GM23338 (cell line): ENCODE measurements around the gene FCN2. TPM values are rescaled to one million over a fixed set of nuclear protein-coding genes. Genes with fewer than 3 reads are reported as not detected.

Experiments
- ATAC-seq: fragments of 200-7000 bp; cut with Tn5 transposase; 3 replicates; pipeline ENCODE4 v1.9.1; 2020
- DNase-seq: peaks from one replicate; pipeline ENCODE4 v3.0.0-alpha.2; 2015; ENCODE audit warnings: low spot score
- H2AFZ ChIP-seq: fragments of 200-600 bp; sonication (generic); 2 replicates; pipeline ENCODE4 v1.8.0; 2016; ENCODE audit warnings: antibody characterized with exemption, mild to moderate bottlenecking, moderate library complexity
- H3F3A ChIP-seq: fragments of 200-600 bp; sonication (generic); replicated peaks from 2 replicates; pipeline ENCODE4 v1.8.0; 2017; ENCODE audit warnings: antibody characterized with exemption, mixed run types, low read depth
- H3K27ac ChIP-seq: fragments of 200-600 bp; sonication (generic); 2 replicates; pipeline ENCODE4 v1.6.1; 2016; ENCODE audit warnings: low read depth
- H3K27me3 ChIP-seq: fragments of 200-600 bp; sonication (generic); 2 replicates; pipeline ENCODE4 v1.8.0; 2016; ENCODE audit warnings: mild to moderate bottlenecking, mixed run types, moderate library complexity; ENCODE audit not compliant: insufficient read depth
- H3K36me3 ChIP-seq: fragments of 200-600 bp; sonication (generic); 2 replicates; pipeline ENCODE4 v1.8.0; 2016; ENCODE audit warnings: mild to moderate bottlenecking; ENCODE audit not compliant: insufficient read depth
- H3K4me1 ChIP-seq: fragments of 200-600 bp; sonication (generic); 2 replicates; pipeline ENCODE4 v1.8.0; 2016; ENCODE audit warnings: mild to moderate bottlenecking, moderate library complexity; ENCODE audit not compliant: insufficient read depth
- H3K4me2 ChIP-seq: fragments of 200-600 bp; sonication (generic); 2 replicates; pipeline ENCODE4 v1.7.1; 2017; ENCODE audit warnings: mixed run types
- H3K4me3 ChIP-seq: fragments of 200-600 bp; sonication (generic); 2 replicates; pipeline ENCODE4 v1.6.1; 2016; ENCODE audit warnings: mixed run types
- H3K79me2 ChIP-seq: fragments of 200-600 bp; sonication (generic); replicated peaks from 2 replicates; pipeline ENCODE4 v1.8.0; 2017; ENCODE audit warnings: mild to moderate bottlenecking; ENCODE audit not compliant: insufficient read depth
- H3K9me2 ChIP-seq: fragments of 200-600 bp; sonication (generic); 2 replicates; pipeline ENCODE4 v1.8.0; 2017; ENCODE audit not compliant: insufficient read depth
- H4K20me1 ChIP-seq: fragments of 200-600 bp; sonication (generic); replicated peaks from 2 replicates; pipeline ENCODE4 v1.8.0; 2017; ENCODE audit warnings: mild to moderate bottlenecking; ENCODE audit not compliant: insufficient read depth
- H3K27ac Mint-ChIP-seq: 2 replicates; pipeline ENCODE4 v1.8.0; 2020; ENCODE audit warnings: inconsistent platforms, mild to moderate bottlenecking, moderate library complexity, mixed read lengths
- H3K27me3 Mint-ChIP-seq: 3 replicates; pipeline ENCODE4 v1.8.0; 2022; ENCODE audit warnings: low read depth, mild to moderate bottlenecking, moderate library complexity, mixed read lengths, inconsistent platforms; ENCODE audit not compliant: insufficient read depth, poor library complexity
- H3K36me3 Mint-ChIP-seq: 3 replicates; pipeline ENCODE4 v1.8.0; 2021; ENCODE audit warnings: low read depth, mild to moderate bottlenecking, inconsistent platforms, moderate library complexity, mixed read lengths
- H3K4me1 Mint-ChIP-seq: 3 replicates; pipeline ENCODE4 v1.8.0; 2020; ENCODE audit warnings: mild to moderate bottlenecking, inconsistent platforms, mixed read lengths
- H3K4me3 Mint-ChIP-seq: 3 replicates; pipeline ENCODE4 v1.8.0; 2021; ENCODE audit warnings: moderate library complexity, mild to moderate bottlenecking, inconsistent platforms, mixed read lengths
- H3K9me3 Mint-ChIP-seq: 3 replicates; pipeline ENCODE4 v1.8.0; 2020; ENCODE audit warnings: moderate library complexity, mild to moderate bottlenecking, inconsistent platforms, mixed read lengths
- CREB1 ChIP-seq: fragments of 250-450 bp; sonication (Bioruptor Pico); IDR thresholded peaks from 2 replicates; pipeline ENCODE4 v1.5.0; 2020; ENCODE audit warnings: low read depth, mild to moderate bottlenecking, moderate library complexity
- CTCF ChIP-seq, 2 experiments: fragments of 200-600 bp in 1 of 2; sonication (generic) in 1 of 2; conservative IDR thresholded peaks; 2 replicates each; pipeline versions ENCODE4 v1.5.1 to v1.6.1; 2016 to 2017; ENCODE audit warnings: antibody characterized with exemption in 2 of 2, low read depth in 2 of 2, mild to moderate bottlenecking in 2 of 2, moderate library complexity in 1 of 2
- ETS1 ChIP-seq: IDR thresholded peaks from 2 replicates; pipeline ENCODE4 v1.6.1; 2016; ENCODE audit warnings: antibody characterized with exemption
- EZH2 ChIP-seq: fragments of 200-600 bp; sonication (generic); IDR thresholded peaks from one replicate; pipeline ENCODE4 v1.8.0; 2017; ENCODE audit warnings: antibody characterized with exemption, mild to moderate bottlenecking, low read depth; ENCODE audit not compliant: unreplicated experiment
- EZH2phosphoT487 ChIP-seq: fragments of 200-600 bp; sonication (generic); IDR thresholded peaks from one replicate; pipeline ENCODE4 v1.8.1; 2018; ENCODE audit warnings: antibody characterized with exemption; ENCODE audit not compliant: unreplicated experiment
- JUNB ChIP-seq: IDR thresholded peaks from one replicate; pipeline ENCODE4 v1.6.1; 2016; ENCODE audit warnings: antibody characterized with exemption; ENCODE audit not compliant: unreplicated experiment
- NANOG ChIP-seq: IDR thresholded peaks from 2 replicates; pipeline ENCODE4 v1.6.1; 2016; ENCODE audit warnings: antibody characterized with exemption, borderline replicate concordance
- POLR2AphosphoS5 ChIP-seq: IDR thresholded peaks from 2 replicates; pipeline ENCODE4 v1.6.1; 2016; ENCODE audit warnings: antibody characterized with exemption, low read depth
- REST ChIP-seq: IDR thresholded peaks from one replicate; pipeline ENCODE4 v1.6.1; 2018; ENCODE audit warnings: antibody characterized with exemption; ENCODE audit not compliant: unreplicated experiment
- STAT1 ChIP-seq: IDR thresholded peaks from one replicate; pipeline ENCODE4 v1.6.1; 2016; ENCODE audit warnings: antibody characterized with exemption; ENCODE audit not compliant: unreplicated experiment
- ZNF114 ChIP-seq: fragments of 250-450 bp; sonication (Bioruptor Pico); IDR thresholded peaks from 2 replicates; pipeline ENCODE4 v1.5.0; 2020; ENCODE audit warnings: mild to moderate bottlenecking, moderate library complexity
- ZNF331 ChIP-seq: fragments of 250-450 bp; sonication (Bioruptor Pico); IDR thresholded peaks from 2 replicates; pipeline ENCODE4 v1.5.0; 2020; ENCODE audit warnings: low read depth, mild to moderate bottlenecking, moderate library complexity
- ZNF462 ChIP-seq: fragments of 250-450 bp; sonication (Bioruptor Pico); IDR thresholded peaks from 2 replicates; pipeline ENCODE4 v1.5.0; 2020; ENCODE audit warnings: mild to moderate bottlenecking, moderate library complexity
- polyA plus RNA-seq: library from polyadenylated mRNA; unstranded; fragments of >200 nt; fragmentation: Nextera tagmentation; extraction: Ambion mirVana; gene quantifications from 2 replicates; pipeline ENCODE4 v1.2.1, GENCODE V29; 2016
- total RNA-seq: library from RNA; depleted of rRNA; stranded (reverse); fragments of >200 nt; shearing (Covaris generic); gene quantifications from 2 replicates; pipeline ENCODE4 v1.2.3, GENCODE V29; 2014

The FCN2 gene
- total and polyA plus RNA-seq, 2 experiments from 2014 or later = not detected

GRCh38 chr9:134842321-134842720 lies 38.3 kb upstream of the FCN2 start:
- Histone ChIP-seq H3K27ac (no peak overlapping the region), H4K20me1 (no peaks in the 10 kb centered on the region)
- ATAC-seq = no peak

More at GRCh38 chr9:134842321-134842720, 38.3 kb upstream of the FCN2 start:
- H2AFZ ChIP-seq = no peak overlapping the region
- no peaks in the 10 kb centered on the region for H3K79me2 ChIP-seq
- H3F3A ChIP-seq = no peaks in the 10 kb centered on the region
- no peak for DNase-seq
- no peaks in the 10 kb centered on the region for H3K4me1 ChIP-seq
- Mint-ChIP-seq H3K9me3 (no peaks in the 10 kb centered on the region), H3K36me3 (no peaks in the 10 kb centered on the region), H3K4me3 (no peak overlapping the region), H3K4me1 (no peaks in the 10 kb centered on the region), H3K27me3 (peaks cover 3% of the 10 kb centered on the region), H3K27ac (no peak overlapping the region)
- no peak overlapping the region for H3K4me3 ChIP-seq
- no peak overlapping the region for H3K4me2 ChIP-seq
- TF ChIP-seq EZH2 (no peak), ZNF331 (no peak), CTCF (conservative IDR thresholded peaks at IDR 0.05; ENCODE audit: low read depth in 2 of 2) (no peak), ETS1 (no peak), ZNF462 (CRISPR knock-in tag) (no peak), JUNB (no peak), EZH2phosphoT487 (no peak), ZNF114 (CRISPR knock-in tag) (no peak), STAT1 (no peak), NANOG (no peak), POLR2AphosphoS5 (no peak), REST (no peak), CREB1 (CRISPR knock-in tag) (no peak)
- no peaks in the 10 kb centered on the region for H3K36me3 ChIP-seq
- no peaks in the 10 kb centered on the region for H3K9me2 ChIP-seq
- H3K27me3 ChIP-seq = no peaks in the 10 kb centered on the region
